CD4-positive, alpha-beta T cell treated with Interferon alpha-2 for 1 hour (primary cell): ENCODE measurements around the gene DDX42.
"Not testable (repeated sequence)": the region's sequence is repeated elsewhere in the genome, so short reads cannot be mapped to it uniquely, and the experiment has no call there.

ENCODE experiments used
- DNase-seq, 2 donors: peaks; one replicate each; pipeline ENCODE4 v3.0.0-alpha.2; 2020 to 2022

DDX42 gene

GRCh38 chr17:63841350-63842172 lies 67.6 kb downstream of the DDX42 start:
- DNase-seq: no peak

GRCh38 chr17:63842173-63842539 lies 68.2 kb downstream of the DDX42 start:
- no peak for DNase-seq

GRCh38 chr17:63842540-63843386 lies 68.8 kb downstream of the DDX42 start, which contains the start of gene SMARCD2:
TSS of gene SMARCD2 (minus strand) at chr17:63842685. CDS start at chr17:63842674, 11 bp downstream.
- DNase-seq: peak; percentile 99 to 100

- DNase-seq: peak; percentile 61 to 72
These were observed 69.5 kb downstream of the DDX42 start for GRCh38 chr17:63843387-63843888.

- DNase-seq: no peak
These were observed 70.1 kb downstream of the DDX42 start for GRCh38 chr17:63843910-63844677.

DNA sequence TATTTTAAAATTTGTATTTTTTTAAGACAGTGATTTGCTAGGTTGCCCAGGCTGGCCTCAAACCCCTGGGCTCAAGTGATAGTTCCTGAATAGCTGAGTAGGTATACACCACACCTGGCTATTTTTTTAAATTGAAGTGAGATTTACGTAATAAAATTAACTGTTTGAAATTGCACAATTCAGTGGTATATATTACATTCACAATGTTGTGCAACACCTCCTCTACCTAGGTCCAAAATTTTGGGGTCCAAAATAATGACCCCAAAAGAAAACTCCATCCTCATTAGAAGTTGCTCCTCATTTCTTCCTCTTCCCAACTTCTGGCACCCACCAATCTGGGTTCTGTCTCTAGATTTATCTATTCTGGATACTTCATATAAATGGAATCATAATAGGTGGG lies 71.5 kb downstream of the DDX42 start:
- DNase-seq: no peak

DNA sequence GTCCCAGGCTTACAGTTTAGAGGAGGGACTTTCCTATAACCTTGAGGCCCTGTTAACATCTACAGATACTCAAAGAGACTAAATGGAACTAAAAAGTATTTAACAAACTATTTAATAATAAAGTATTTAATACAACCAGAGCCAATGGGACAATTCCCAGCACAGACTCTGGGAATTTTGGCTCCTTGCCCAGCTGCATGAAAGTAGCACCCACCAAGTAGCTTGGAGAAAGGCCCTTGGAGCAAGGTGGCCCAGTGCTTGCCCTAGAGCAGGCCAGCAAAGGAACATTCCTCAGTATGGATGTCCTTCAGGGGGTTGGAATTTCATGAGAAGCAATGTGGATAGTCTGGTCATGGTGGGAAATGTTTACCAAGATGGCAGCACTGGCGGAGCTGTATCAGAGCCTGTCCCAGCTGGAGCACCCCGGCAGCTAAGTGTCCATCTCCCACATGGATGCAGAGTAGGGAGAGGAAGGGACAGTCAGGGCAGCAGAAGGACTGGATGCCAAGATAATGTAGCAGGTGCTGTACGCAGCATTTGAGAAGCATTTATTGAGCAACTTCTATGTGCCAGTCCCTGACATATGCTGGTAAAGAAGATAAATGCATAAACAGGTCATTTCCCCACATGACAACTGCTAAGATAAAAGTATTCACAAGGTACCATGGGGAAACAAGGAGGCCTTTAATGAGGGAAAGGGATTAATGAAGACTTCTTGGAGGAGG lies 73.7 kb downstream of the DDX42 start:
- DNase-seq: no peak

GRCh38 chr17:63848834-63849689 lies 75.1 kb downstream of the DDX42 start:
- peak; percentile 95 for DNase-seq

DNA sequence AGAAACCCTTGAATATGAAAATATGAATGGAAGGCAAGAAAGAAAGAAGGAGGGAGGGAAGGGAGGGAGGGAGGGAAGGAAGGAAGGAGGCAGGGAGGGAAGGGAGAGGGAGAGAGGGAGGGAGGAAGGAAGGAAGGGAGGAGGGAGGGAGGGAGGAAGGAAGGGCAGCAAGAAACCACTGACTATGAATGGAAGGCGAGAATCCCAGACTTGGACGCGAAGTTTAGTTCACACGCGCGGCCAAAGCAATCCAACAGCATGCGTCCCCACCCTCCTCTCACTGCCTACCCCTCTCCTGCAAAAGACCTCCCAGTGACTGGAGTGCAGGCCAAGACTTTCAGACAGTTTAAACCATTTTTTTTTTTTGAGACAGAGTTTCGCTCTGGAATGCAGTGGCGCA lies 76.4 kb downstream of the DDX42 start:
- DNase-seq: no peak

DNA sequence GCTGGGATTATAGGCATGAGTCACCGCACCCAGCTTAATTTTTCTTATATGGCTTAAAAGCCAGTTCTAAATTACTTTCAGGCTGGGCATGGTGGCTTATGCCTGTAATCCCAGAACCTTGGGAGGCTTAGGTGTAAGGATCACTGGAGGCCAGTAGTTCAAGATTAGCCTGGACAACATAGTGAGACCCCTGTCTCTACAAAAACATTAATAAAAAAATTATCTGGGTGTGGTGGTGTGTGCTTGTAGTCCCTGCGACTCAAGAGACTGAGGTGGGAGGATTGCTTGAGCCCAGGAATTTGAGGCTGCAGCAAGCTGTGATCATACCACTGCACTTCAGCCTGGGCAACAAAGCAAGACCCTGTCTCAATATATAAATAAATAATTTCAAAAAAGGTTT lies 79.3 kb downstream of the DDX42 start:
- no peak for DNase-seq

- DNase-seq: no peak
These were observed 80.7 kb downstream of the DDX42 start for GRCh38 chr17:63854709-63855108.

DNA sequence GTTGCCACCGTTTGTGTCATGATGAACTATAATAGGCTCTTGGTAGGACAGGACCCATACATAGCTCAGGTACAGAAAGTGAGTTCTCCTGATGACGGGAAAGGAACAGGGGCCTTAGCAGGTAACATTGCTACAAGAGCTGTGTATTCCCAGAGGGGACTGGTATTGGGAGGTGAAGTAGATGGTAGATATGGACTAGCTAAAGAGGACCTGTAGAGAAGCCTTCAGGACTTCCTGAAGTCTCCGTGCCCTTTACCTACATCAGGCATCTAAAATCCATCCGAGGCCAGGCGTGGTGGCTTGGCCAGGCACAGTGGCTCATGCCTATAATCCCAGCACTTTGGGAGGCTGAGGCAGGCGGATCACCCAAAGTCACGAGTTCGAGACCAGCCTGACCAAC lies 81.2 kb downstream of the DDX42 start:
- DNase-seq: no peak

- DNase-seq: not testable (repeated sequence)
These were observed 82.5 kb downstream of the DDX42 start for GRCh38 chr17:63856425-63856824.

- DNase-seq: no peak
These were observed 85.3 kb downstream of the DDX42 start for GRCh38 chr17:63859257-63859656.

GRCh38 chr17:63866625-63867024 lies 92.7 kb downstream of the DDX42 start:
- not testable (repeated sequence) for DNase-seq
